Dendritic cell treated with granulocyte-macrophage colony-stimulating factor and Interleukin-4, amounts not matched to agents 40 ng/mL and 50 ng/mL, for 4 days (primary cell): ENCODE results near the gene GUCA2A.

Source experiments
- H3K27ac Mint-ChIP-seq: one replicate; pipeline ENCODE4 v1.8.0; 2022; ENCODE audit warnings: mild to moderate bottlenecking, mixed read lengths
- H3K27me3 Mint-ChIP-seq: one replicate; pipeline ENCODE4 v1.8.0; 2022; ENCODE audit warnings: mild to moderate bottlenecking, mixed read lengths
- H3K36me3 Mint-ChIP-seq: one replicate; pipeline ENCODE4 v1.8.0; 2022; ENCODE audit warnings: low read depth, mixed read lengths
- H3K4me1 Mint-ChIP-seq: one replicate; pipeline ENCODE4 v1.8.0; 2022; ENCODE audit warnings: low read depth, mixed read lengths
- H3K4me3 Mint-ChIP-seq: one replicate; pipeline ENCODE4 v1.8.0; 2022; ENCODE audit warnings: mild to moderate bottlenecking, moderate library complexity, mixed read lengths
- H3K9me3 Mint-ChIP-seq: one replicate; pipeline ENCODE4 v1.8.0; 2022; ENCODE audit warnings: mixed read lengths
- intact Hi-C: fragments of 100-400 bp; cut with micrococcal nuclease; formaldehyde crosslinking; loops from one replicate; pipeline ENCODE4 v1.15.0; 2022

GUCA2A gene

DNA sequence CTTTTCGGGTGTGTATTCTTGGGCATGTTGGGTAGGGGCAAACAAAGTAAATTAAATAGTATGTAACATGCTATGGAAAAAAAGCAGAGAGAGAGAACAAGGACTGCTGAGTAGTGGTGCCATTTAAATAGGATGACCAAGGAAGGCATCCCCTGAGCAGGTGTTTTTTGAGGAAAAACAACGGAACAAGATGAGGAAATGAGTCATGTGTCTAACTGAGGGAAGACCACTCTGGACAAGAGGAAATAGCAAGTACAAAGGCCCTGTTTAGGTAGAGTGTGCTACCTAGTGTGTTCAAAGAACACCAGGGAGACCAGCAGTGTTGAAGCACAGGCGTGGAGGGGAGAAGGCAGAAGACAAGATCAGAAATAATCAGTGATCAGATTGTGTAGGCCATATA lies 20.1 kb upstream of the GUCA2A start:
- Mint-ChIP-seq H3K27ac (no peak overlapping the region), H3K36me3 (peaks cover 84% of the 10 kb centered on the region), H3K9me3 (no peaks in the 10 kb centered on the region), H3K4me3 (no peak overlapping the region), H3K4me1 (no peaks in the 10 kb centered on the region), H3K27me3 (no peaks in the 10 kb centered on the region)
- intact Hi-C loops = no loop called here

DNA sequence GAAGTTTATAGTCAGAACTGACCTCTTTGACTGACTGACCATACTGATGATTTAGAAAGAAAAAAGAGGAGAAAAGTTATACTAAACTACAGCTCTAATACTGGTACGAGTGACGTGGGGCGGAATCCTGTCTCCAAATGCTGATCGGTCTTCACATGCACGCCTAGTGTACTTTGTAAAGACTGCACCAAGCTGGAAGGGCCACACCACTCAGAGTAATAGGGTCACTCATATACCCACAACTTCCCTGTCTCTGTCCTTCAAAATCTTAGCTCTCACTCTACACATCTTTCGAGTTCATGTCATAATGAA lies 19.4 kb upstream of the GUCA2A start:
- Mint-ChIP-seq H3K36me3 (peaks cover 87% of the 10 kb centered on the region), H3K27ac (no peak overlapping the region), H3K9me3 (no peaks in the 10 kb centered on the region), H3K27me3 (no peaks in the 10 kb centered on the region), H3K4me3 (no peak overlapping the region), H3K4me1 (no peaks in the 10 kb centered on the region)
- intact Hi-C loops = no loop called here

GRCh38 chr1:42183210-42183956 lies 18.8 kb upstream of the GUCA2A start:
- H3K27ac Mint-ChIP-seq = no peak overlapping the region
- intact Hi-C loops = no loop called here
- H3K4me1 Mint-ChIP-seq = no peaks in the 10 kb centered on the region
- peaks cover 87% of the 10 kb centered on the region for H3K36me3 Mint-ChIP-seq
- H3K9me3 Mint-ChIP-seq = no peaks in the 10 kb centered on the region
- H3K4me3 Mint-ChIP-seq = no peak overlapping the region
- no peaks in the 10 kb centered on the region for H3K27me3 Mint-ChIP-seq

DNA sequence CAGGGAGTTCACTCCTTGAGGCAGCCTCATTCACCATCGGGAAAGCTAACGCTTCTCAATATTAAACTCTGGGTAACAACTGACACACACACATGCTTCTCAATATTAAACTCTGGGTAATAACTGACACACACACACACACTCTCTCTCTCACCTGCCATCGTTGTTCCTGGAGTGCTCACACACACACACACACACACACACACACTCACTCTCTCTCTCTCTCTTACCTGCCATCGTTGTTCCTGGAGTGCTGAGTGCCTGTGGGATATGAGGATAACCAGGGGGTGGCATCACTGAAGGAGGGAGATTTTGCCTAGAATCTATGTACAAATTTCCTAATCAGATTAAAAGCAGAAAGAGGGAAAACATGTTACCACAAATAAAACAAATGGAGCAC lies 17.1 kb upstream of the GUCA2A start:
- Mint-ChIP-seq H3K36me3 (peaks cover 85% of the 10 kb centered on the region), H3K9me3 (no peaks in the 10 kb centered on the region), H3K4me3 (no peak overlapping the region), H3K27ac (no peak overlapping the region), H3K27me3 (no peaks in the 10 kb centered on the region), H3K4me1 (no peaks in the 10 kb centered on the region)
- intact Hi-C loops = no loop called here

- intact Hi-C loops = loop anchor here (10.0 kb wide), 1 partner anchor 145 kb away; no protein-coding TSS in a partner anchor
- Mint-ChIP-seq H3K27ac (no peak overlapping the region), H3K4me1 (no peaks in the 10 kb centered on the region), H3K36me3 (peaks cover 70% of the 10 kb centered on the region), H3K9me3 (no peaks in the 10 kb centered on the region), H3K4me3 (no peak overlapping the region), H3K27me3 (no peaks in the 10 kb centered on the region)
Measured at GRCh38 chr1:42179900-42180329, 15.4 kb upstream of the GUCA2A start.

- peaks cover 64% of the 10 kb centered on the region for H3K36me3 Mint-ChIP-seq
Measured at GRCh38 chr1:42179275-42179674, 14.7 kb upstream of the GUCA2A start.

DNA sequence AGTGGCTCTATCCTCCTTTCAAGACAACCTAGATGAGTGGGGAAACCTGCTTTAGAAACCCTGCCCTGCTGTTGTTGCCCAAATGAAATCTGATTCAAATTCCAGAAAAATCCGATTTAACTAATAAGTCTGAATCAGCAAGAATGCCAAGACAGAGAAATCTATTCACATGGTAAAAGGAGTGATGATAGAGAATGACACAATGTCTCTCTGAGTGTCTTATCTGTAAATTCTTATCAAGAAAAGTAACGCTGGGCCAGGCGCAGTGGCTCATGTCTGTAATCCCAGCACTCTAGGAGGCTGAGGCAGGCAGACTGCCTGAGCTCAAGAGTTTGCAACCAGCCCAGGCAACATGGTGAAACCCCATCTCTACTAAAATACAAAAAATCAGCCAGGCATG lies 13.7 kb upstream of the GUCA2A start:
- Mint-ChIP-seq H3K4me1 (no peaks in the 10 kb centered on the region), H3K4me3 (no peak overlapping the region), H3K27ac (no peak overlapping the region), H3K36me3 (peaks cover 58% of the 10 kb centered on the region), H3K9me3 (no peaks in the 10 kb centered on the region), H3K27me3 (no peaks in the 10 kb centered on the region)
- intact Hi-C loops = loop anchor here (10.0 kb wide), 1 partner anchor 147 kb away; no protein-coding TSS in a partner anchor

More at GRCh38 chr1:42179275-42179674, 14.7 kb upstream of the GUCA2A start:
- Mint-ChIP-seq H3K27me3 (no peaks in the 10 kb centered on the region), H3K4me3 (no peak overlapping the region), H3K27ac (no peak overlapping the region), H3K4me1 (no peaks in the 10 kb centered on the region), H3K9me3 (no peaks in the 10 kb centered on the region)
- intact Hi-C loops = loop anchor here (10.0 kb wide), 1 partner anchor 146 kb away; no protein-coding TSS in a partner anchor

DNA sequence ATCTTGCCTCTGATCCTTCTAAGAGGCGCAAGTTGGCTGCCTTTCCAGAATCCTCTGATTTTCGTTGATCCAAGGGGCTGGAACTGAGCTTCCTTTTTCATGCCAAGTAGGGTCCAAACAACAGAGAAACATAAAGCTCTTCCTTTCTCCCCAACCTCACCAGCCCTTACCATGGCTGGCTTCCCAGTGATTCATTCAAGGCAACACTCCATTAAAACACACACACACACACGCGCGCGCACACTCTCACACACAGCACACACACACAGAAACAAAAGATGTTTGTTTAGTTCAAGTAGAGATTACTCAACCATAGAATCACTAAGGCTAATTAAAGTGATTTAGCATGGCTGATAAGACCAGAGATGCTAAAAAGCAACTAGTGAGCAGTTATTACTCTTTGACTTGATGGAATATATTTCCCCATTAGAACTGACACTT lies 13.0 kb upstream of the GUCA2A start:
- Mint-ChIP-seq H3K9me3 (no peaks in the 10 kb centered on the region), H3K4me1 (no peaks in the 10 kb centered on the region), H3K36me3 (peaks cover 51% of the 10 kb centered on the region), H3K27me3 (no peaks in the 10 kb centered on the region), H3K27ac (no peak overlapping the region), H3K4me3 (no peak overlapping the region)
- intact Hi-C loops = loop anchor here (10.0 kb wide), 1 partner anchor 147 kb away; no protein-coding TSS in a partner anchor

DNA sequence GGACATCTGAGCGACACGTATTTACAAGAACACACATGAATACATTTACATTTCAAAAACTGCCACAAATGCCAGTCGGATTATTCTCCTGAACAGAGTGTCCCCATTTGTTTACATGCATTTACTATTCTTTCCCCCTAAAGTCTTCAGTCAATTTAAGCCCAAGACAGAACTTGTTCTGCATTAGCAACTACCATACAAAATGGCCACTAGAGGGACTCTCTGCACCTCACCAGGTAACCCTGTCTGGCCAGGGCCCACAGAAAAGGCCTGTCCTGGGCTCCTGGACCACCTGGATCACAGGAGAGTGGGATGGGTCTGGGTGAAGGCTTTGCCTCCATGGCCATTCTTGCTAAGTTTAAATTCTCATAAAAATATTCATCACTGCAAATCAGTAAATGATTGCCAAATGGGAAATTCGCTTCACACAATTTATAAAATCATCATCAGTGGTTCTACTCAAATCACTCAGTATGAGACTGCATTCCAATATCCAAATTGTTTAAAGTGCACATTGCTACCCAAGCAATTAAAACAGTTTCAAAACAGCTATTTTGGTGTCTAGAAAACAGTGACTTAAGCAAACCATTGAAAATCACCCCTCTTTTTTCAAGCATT lies 12.5 kb upstream of the GUCA2A start:
- Mint-ChIP-seq H3K4me1 (no peaks in the 10 kb centered on the region), H3K27me3 (no peaks in the 10 kb centered on the region), H3K27ac (no peak overlapping the region), H3K4me3 (no peak overlapping the region), H3K36me3 (peaks cover 48% of the 10 kb centered on the region), H3K9me3 (no peaks in the 10 kb centered on the region)
- intact Hi-C loops = loop anchor here (10.0 kb wide), 1 partner anchor 148 kb away; no protein-coding TSS in a partner anchor

- Mint-ChIP-seq H3K27ac (no peak overlapping the region), H3K27me3 (peaks cover 1% of the 10 kb centered on the region), H3K36me3 (peaks cover 34% of the 10 kb centered on the region), H3K9me3 (no peaks in the 10 kb centered on the region), H3K4me1 (no peaks in the 10 kb centered on the region), H3K4me3 (no peak overlapping the region)
- intact Hi-C loops = loop anchor here (10.0 kb wide), 1 partner anchor 149 kb away; no protein-coding TSS in a partner anchor
Measured at GRCh38 chr1:42175314-42176054, 10.9 kb upstream of the GUCA2A start.

DNA sequence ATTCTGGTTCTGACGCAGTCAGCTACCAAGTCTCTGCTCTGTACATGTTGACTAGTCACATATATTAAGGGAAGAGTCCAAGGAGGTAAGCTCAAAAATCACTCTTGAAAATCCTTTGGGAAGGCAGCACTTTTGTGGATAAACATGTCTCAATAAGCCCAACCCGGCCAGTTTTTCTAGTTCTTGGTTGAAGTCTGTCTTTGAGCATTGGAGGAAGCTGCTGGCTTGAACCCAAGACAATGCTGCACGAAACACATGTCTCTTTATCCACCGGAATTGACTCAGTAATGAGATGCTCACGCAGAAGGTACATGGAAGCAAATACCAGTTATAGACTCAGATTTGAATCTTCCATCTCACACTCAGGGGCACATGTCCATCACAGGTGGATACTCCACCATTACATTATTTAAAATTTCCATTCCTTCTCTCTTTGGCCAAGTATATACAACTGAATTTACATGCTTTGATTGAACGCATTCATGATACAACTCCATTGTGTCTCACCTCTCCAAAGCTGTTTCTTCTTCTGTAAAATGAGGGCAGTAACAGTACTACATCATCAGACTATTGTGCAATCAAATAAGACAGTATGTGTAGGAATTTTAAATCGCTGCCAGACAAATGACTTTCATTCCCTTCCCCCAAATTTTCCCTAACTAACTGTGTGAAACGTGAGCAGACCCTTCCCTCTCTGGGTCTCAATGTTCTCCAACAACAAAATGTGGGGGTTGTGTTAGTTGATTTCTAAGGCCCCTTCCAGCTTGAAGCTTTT lies 9.6 kb upstream of the GUCA2A start:
- no peaks in the 10 kb centered on the region for H3K9me3 Mint-ChIP-seq
- H3K27me3 Mint-ChIP-seq = peaks cover 1% of the 10 kb centered on the region
- H3K4me1 Mint-ChIP-seq = no peaks in the 10 kb centered on the region
- H3K36me3 Mint-ChIP-seq = peaks cover 22% of the 10 kb centered on the region
- intact Hi-C loops = loop anchor here (1.0 to 10.0 kb wide), 2 partner anchors 151 to 600 kb away; no protein-coding TSS in a partner anchor
- no peak overlapping the region for H3K4me3 Mint-ChIP-seq
- no peak overlapping the region for H3K27ac Mint-ChIP-seq

- Mint-ChIP-seq H3K4me1 (peaks cover 6% of the 10 kb centered on the region), H3K27ac (no peak overlapping the region), H3K36me3 (peaks cover 16% of the 10 kb centered on the region), H3K4me3 (no peak overlapping the region), H3K9me3 (no peaks in the 10 kb centered on the region), H3K27me3 (peaks cover 1% of the 10 kb centered on the region)
- intact Hi-C loops = loop anchor here (1.0 to 10.0 kb wide), 2 partner anchors 151 to 599 kb away; no protein-coding TSS in a partner anchor
Measured at GRCh38 chr1:42173155-42173933, 8.8 kb upstream of the GUCA2A start.
